Naive thymus-derived CD8-positive, alpha-beta T cell (primary cell): ENCODE measurements around the gene ZNF397. TPM values are rescaled to one million over a fixed set of nuclear protein-coding genes. Genes with fewer than 3 reads are reported as not detected.

Experiments used
- ATAC-seq, 2 donors: fragments of 150-1000 bp; cut with Tn5 transposase in 1 of 2; sonication (Bioruptor Pico), chemical (Tn5 transposase) in 1 of 2; 1 replicate in 1 of 2; 2 replicates in 1 of 2; pipeline ENCODE4 v1.10.0; 2021; ENCODE audit warnings: mild to moderate bottlenecking in 2 of 2, moderate library complexity in 2 of 2
- POLR2A ChIA-PET: fragments of 350-600 bp; sonication (Branson Sonifier 250); formaldehyde crosslinking; loops from one replicate; lab custom pipeline; 2021; ENCODE audit warnings: antibody characterized with exemption; lab: Charles Lee
- DNase-seq, 10 donors: peaks; one replicate each; pipeline versions ENCODE4 v3.0.0 to v3.0.0-alpha.2; 2020 to 2022
- H3K27ac Mint-ChIP-seq, 10 donors: one replicate each; pipeline ENCODE4 v1.8.0; 2020 to 2022; ENCODE audit warnings: mild to moderate bottlenecking in 10 of 10, mixed read lengths in 10 of 10, moderate library complexity in 4 of 10, inconsistent platforms in 1 of 10
- H3K27me3 Mint-ChIP-seq, 5 donors: one replicate each; pipeline ENCODE4 v1.8.0; 2021 to 2022; ENCODE audit warnings: mixed read lengths in 5 of 5
- H3K36me3 Mint-ChIP-seq, 3 donors: one replicate each; pipeline ENCODE4 v1.8.0; 2020 to 2022; ENCODE audit warnings: mixed read lengths in 3 of 3, mild to moderate bottlenecking in 2 of 3, inconsistent platforms in 1 of 3
- H3K4me1 Mint-ChIP-seq, 4 donors: one replicate each; pipeline ENCODE4 v1.8.0; 2021 to 2022; ENCODE audit warnings: mixed read lengths in 4 of 4
- H3K4me3 Mint-ChIP-seq, 10 donors: one replicate each; pipeline ENCODE4 v1.8.0; 2020 to 2022; ENCODE audit warnings: mild to moderate bottlenecking in 10 of 10, mixed read lengths in 10 of 10, moderate library complexity in 6 of 10, inconsistent platforms in 1 of 10
- H3K9me3 Mint-ChIP-seq, 9 donors: one replicate each; pipeline ENCODE4 v1.8.0; 2020 to 2022; ENCODE audit warnings: mixed read lengths in 9 of 9, mild to moderate bottlenecking in 3 of 9, inconsistent platforms in 1 of 9, moderate library complexity in 1 of 9
- polyA plus RNA-seq, 3 donors: library from polyadenylated mRNA; unstranded; fragments of 300-500 nt; fragmentation: Illumina TruSeq; gene quantifications; one replicate each; pipeline ENCODE4 v1.2.3, GENCODE V29; 2021
- total RNA-seq, 8 experiments: library from RNA in 2 of 8; stranded (reverse) in 2 of 8; gene quantifications; one replicate each; pipeline ENCODE4 v1.2.3 and lab custom pipeline; 2021 to 2026

The ZNF397 gene
- total and polyA plus RNA-seq, 5 experiments from 2014 or later, result 3.9 to 50.8 (median 8.2) TPM

GRCh38 chr18:35277633-35278032 is 36.8 kb downstream of the ZNF397 start:
- POLR2A ChIA-PET, result no interaction called here
- H3K4me3 Mint-ChIP-seq, result peak overlapping the region in 2 of 10 donors; percentile 12 to 47
- H3K27me3 Mint-ChIP-seq, result no peaks in the 10 kb centered on the region
- H3K9me3 Mint-ChIP-seq, result peaks cover 0 to 8% (median 2%) of the 10 kb centered on the region in 9 donors
- H3K36me3 Mint-ChIP-seq, result peaks cover 14 to 15% (median 14%) of the 10 kb centered on the region in 3 donors
- peak in 1 of 2 donors; percentile 49 for ATAC-seq
- H3K4me1 Mint-ChIP-seq, result peaks cover 11 to 15% (median 12%) of the 10 kb centered on the region in 4 donors
- no peak for DNase-seq
- H3K27ac Mint-ChIP-seq, result peak overlapping the region in 2 of 10 donors; percentile 50 to 75

DNA sequence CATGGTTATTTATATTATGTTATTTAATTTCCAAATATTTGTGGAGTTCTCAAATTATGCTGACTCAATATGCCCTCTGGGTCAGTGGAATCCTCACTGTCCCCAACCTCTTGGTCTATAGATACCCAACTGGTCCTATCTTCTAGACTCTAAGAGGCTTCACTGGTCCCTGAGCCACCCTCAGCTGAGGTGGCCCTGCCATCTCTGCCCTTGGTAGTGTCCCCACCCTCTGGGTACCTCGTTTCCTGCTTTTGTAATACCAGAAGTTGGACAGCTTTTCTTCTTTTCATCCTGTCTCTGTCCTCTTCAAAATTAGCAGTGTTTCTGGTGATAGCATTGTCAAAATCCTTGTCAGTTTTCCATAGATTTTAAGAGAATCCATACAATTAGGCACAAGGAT is 37.3 kb downstream of the ZNF397 start:
- POLR2A ChIA-PET, result no interaction called here
- Mint-ChIP-seq H3K4me3 (peak overlapping the region in 1 of 10 donors; percentile 5), H3K4me1 (peaks cover 11 to 15% (median 12%) of the 10 kb centered on the region in 4 donors), H3K27me3 (no peaks in the 10 kb centered on the region), H3K27ac (no peak overlapping the region), H3K36me3 (peaks cover 18 to 19% (median 18%) of the 10 kb centered on the region in 3 donors), H3K9me3 (peaks cover 0 to 8% (median under 1%) of the 10 kb centered on the region in 9 donors)
- DNase-seq, result no peak
- ATAC-seq, result no peak

DNA sequence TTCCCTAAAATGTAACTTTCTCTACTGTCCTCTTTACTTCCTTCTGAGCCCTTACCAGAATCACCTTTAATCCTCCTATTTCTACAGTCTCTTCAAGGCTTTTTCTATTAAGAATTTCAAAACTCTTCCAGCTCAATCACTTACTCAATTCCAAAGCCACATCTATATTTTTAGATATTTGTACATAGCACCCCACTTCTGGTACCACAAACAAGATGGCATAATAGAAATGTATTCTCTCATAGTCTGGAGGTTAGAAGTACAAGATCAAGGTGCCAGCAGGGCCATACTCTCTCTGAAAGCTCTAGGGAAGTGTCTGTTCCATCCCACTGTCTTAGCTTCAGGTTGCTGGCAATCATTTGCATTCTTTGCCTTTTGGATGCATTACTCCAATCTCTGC is 38.1 kb downstream of the ZNF397 start:
- Mint-ChIP-seq H3K36me3 (peaks cover 18 to 19% (median 18%) of the 10 kb centered on the region in 3 donors), H3K27me3 (no peaks in the 10 kb centered on the region), H3K4me3 (peak overlapping the region in 2 of 10 donors; percentile 0 to 5), H3K9me3 (peaks cover 0 to 8% (median 0%) of the 10 kb centered on the region in 9 donors), H3K4me1 (peaks cover 11 to 15% (median 12%) of the 10 kb centered on the region in 4 donors), H3K27ac (peak overlapping the region in 3 of 10 donors; percentile 12 to 26 (median 17))
- POLR2A ChIA-PET, result no interaction called here
- no peak for ATAC-seq
- DNase-seq, result no peak

DNA sequence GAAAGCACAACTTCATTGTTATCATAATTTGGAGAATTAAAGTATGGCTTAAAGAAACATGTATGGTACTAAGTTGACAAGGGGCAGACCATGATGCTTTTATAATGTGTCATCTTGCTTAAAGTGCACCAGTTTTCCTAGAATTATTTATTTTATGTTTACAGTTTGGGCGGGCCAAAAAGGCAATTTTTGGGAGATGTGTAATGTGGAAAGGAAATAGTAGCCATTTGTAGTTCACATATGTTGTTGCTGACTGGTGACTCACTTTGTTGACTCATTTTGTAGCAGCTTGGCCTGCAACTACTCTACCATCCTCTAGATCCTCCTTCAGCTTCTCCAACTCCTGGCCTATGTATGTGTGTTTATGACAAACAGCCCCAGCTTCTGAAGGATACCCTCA is 41.5 kb downstream of the ZNF397 start:
- Mint-ChIP-seq H3K4me1 (peaks cover 12 to 25% (median 20%) of the 10 kb centered on the region in 4 donors), H3K27me3 (no peaks in the 10 kb centered on the region), H3K4me3 (no peak overlapping the region), H3K27ac (no peak overlapping the region), H3K9me3 (peaks cover 0 to 17% (median 2%) of the 10 kb centered on the region in 9 donors), H3K36me3 (peaks cover 11 to 29% (median 22%) of the 10 kb centered on the region in 3 donors)
- POLR2A ChIA-PET, result interaction anchor here (1.0 kb wide), 1 partner anchor 14 kb away, joined by 3 read pairs; no protein-coding TSS in a partner anchor
- ATAC-seq (no peak), DNase-seq (no peak)

DNA sequence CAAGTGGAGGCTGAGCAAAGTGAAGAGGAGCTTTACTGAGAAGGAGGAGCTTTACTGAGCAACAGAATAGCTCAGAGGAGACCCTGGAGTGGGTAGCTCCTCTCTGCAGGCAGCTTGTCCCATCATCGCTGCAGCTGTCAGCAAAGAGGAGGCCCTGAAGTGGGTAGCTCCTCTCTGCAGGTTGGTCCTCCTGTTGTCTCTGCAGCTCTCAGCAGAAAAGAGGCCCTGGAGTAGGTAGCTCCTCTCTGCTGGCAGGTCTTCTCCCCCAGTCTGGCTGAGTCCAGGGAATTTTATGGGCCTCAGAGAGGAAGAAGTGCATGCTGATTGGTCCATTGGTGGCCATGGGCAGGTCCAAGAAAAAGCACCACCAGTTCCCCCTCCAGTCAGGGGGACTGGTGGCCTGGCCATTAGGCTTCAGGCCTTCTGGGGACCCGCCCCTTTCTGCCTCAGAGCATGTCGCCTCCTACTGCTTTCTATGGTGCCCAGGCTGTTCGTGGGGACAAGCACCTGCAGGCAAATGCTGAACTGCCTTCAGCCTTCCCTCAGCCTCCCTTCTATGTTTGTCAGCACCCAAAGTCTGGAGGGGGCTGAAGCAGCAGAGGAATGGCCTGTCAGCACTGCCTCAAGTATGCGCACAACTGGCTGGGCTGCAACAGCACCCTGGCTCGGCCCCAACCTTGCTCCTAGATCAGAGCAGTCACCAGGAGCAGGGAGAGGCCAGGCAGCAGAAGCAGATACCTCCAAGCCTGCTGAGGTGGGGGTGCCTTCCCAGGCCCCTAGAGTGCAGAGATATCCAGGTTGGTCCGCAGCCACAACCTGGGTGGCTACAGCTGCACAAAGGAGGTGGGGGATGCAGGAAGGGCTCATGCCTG is 43.3 kb downstream of the ZNF397 start:
- DNase-seq (no peak), ATAC-seq (no peak)
- Mint-ChIP-seq H3K4me1 (peaks cover 3 to 28% (median 22%) of the 10 kb centered on the region in 4 donors), H3K36me3 (peaks cover 11 to 24% (median 20%) of the 10 kb centered on the region in 3 donors), H3K9me3 (peaks cover 0 to 12% (median 2%) of the 10 kb centered on the region in 9 donors), H3K27me3 (no peaks in the 10 kb centered on the region), H3K27ac (no peak overlapping the region), H3K4me3 (no peak overlapping the region)
- POLR2A ChIA-PET, result no interaction called here

GRCh38 chr18:35284841-35285240 is 44.0 kb downstream of the ZNF397 start:
- H3K9me3 Mint-ChIP-seq, result peaks cover 0 to 11% (median 2%) of the 10 kb centered on the region in 9 donors
- POLR2A ChIA-PET, result no interaction called here
- no peak for ATAC-seq
- H3K27me3 Mint-ChIP-seq, result no peaks in the 10 kb centered on the region
- H3K36me3 Mint-ChIP-seq, result peaks cover 11 to 22% (median 19%) of the 10 kb centered on the region in 3 donors
- H3K4me1 Mint-ChIP-seq, result peaks cover 7 to 34% (median 27%) of the 10 kb centered on the region in 4 donors
- H3K27ac Mint-ChIP-seq, result no peak overlapping the region
- DNase-seq, result no peak
- no peak overlapping the region for H3K4me3 Mint-ChIP-seq

- peak overlapping the region; percentile 96 to 100 (median 99) for H3K27ac Mint-ChIP-seq
- H3K36me3 Mint-ChIP-seq, result peaks cover 0 to 23% (median 17%) of the 10 kb centered on the region in 3 donors
- H3K27me3 Mint-ChIP-seq, result peaks cover 0 to 1% (median 0%) of the 10 kb centered on the region in 5 donors
- POLR2A ChIA-PET, result interaction anchor here (0.8 to 3.6 kb wide), 7 partner anchors 8 to 312 kb away, joined by 3 to 59 read pairs (median 3); partner anchors contain the start of genes ZNF24 and ZNF397
- H3K4me1 Mint-ChIP-seq, result peaks cover 26 to 71% (median 68%) of the 10 kb centered on the region in 4 donors
- no peak for DNase-seq
- peaks cover 0 to 13% (median 2%) of the 10 kb centered on the region in 9 donors for H3K9me3 Mint-ChIP-seq
- no peak for ATAC-seq
- H3K4me3 Mint-ChIP-seq, result peak overlapping the region; percentile 91 to 100 (median 99)
Measured at GRCh38 chr18:35289293-35289692, 48.5 kb downstream of the ZNF397 start.

- POLR2A ChIA-PET, result interaction anchor here (0.7 to 3.6 kb wide), 8 partner anchors 10 to 313 kb away, joined by 3 to 59 read pairs (median 5); partner anchors contain the start of genes INO80C, ZNF24 and ZNF397
- peaks cover 28 to 75% (median 71%) of the 10 kb centered on the region in 4 donors for H3K4me1 Mint-ChIP-seq
- H3K27me3 Mint-ChIP-seq, result peaks cover 0 to 1% (median 0%) of the 10 kb centered on the region in 5 donors
- H3K9me3 Mint-ChIP-seq, result peaks cover 0 to 13% (median 2%) of the 10 kb centered on the region in 9 donors
- H3K4me3 Mint-ChIP-seq, result peak overlapping the region; percentile 91 to 100 (median 99)
- peak; percentile 38 to 51 for ATAC-seq
- H3K36me3 Mint-ChIP-seq, result peaks cover 4 to 27% (median 20%) of the 10 kb centered on the region in 3 donors
- H3K27ac Mint-ChIP-seq, result peak overlapping the region; percentile 96 to 100 (median 99)
- peak in 3 of 10 donors; percentile 12 to 73 (median 28) for DNase-seq
Measured at GRCh38 chr18:35289727-35290093, 48.9 kb downstream of the ZNF397 start.

DNA sequence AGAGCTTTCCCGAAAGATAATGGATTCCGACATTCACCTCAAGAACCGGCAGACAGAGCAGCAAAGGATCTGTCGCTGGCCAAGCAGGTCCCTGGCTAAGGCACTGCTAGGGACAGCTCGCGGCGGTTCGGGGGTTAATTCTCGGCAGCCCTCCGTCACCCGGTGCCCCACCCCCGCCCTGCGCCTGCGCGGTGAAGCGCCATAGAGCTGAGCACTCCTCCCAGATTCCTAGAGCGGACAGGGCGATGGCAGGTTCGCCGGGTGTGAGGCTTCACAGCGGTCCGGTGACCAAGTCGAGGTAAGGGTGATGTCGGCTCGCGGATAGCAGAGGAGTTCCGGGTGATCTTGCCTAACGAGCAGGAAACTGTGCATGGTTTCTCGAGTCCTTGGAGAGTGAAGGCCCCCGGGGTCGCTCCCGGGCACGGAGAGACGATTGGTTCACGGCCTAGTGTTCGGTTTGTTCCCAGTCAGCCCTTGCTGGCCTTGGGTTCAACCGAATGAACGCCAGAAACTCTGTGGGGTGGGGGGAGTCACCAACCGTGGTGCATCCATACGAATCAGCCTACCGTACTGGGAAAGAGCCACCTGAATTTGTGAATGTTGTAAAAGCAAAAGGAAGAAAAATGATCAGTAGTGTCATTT is 49.4 kb downstream of the ZNF397 start, which contains the start of gene ZSCAN30:
Gene ZSCAN30 (minus strand): TSS at position 136 of the 642 bp plus-strand sequence. CDS start 25,877 bp downstream, outside the sequence.
- H3K36me3 Mint-ChIP-seq, result peaks cover 9 to 29% (median 25%) of the 10 kb centered on the region in 3 donors
- POLR2A ChIA-PET, result interaction anchor here (0.6 to 3.6 kb wide), 9 partner anchors 10 to 313 kb away, joined by 3 to 59 read pairs (median 4); partner anchors contain the start of genes INO80C, ZNF24 and ZNF397
- H3K4me1 Mint-ChIP-seq, result peaks cover 32 to 80% (median 76%) of the 10 kb centered on the region in 4 donors

DNA sequence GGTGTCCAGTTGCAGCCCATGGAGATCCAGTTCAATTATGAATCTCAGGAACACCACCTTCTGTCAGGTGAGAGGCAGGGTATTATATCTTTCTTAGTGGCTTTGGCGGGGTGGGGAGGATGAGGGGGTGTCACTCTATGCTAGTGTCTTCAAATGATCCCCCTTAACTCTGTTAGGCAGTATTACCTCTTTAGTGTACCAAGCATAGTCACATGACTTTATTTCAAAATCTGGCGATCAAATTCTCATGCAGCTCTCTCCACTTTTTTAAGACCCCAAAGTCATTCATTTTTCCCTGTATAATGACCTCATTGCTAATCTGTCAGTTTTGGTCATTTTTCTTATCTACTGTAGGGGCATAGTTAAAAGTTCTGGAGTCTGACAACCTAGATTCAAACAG is 50.3 kb downstream of the ZNF397 start:
- peak overlapping the region; percentile 91 to 100 (median 99) for H3K4me3 Mint-ChIP-seq
- H3K4me1 Mint-ChIP-seq, result peaks cover 37 to 85% (median 78%) of the 10 kb centered on the region in 4 donors
- no peak for DNase-seq
- H3K27me3 Mint-ChIP-seq, result peaks cover 0 to 1% (median 0%) of the 10 kb centered on the region in 5 donors
- ATAC-seq, result no peak
- H3K36me3 Mint-ChIP-seq, result peaks cover 18 to 31% (median 31%) of the 10 kb centered on the region in 3 donors
- H3K9me3 Mint-ChIP-seq, result peaks cover 0 to 9% (median 2%) of the 10 kb centered on the region in 9 donors
- peak overlapping the region; percentile 72 to 100 (median 98) for H3K27ac Mint-ChIP-seq
- POLR2A ChIA-PET, result interaction anchor here (1.1 kb wide), 1 partner anchor 24 kb away, joined by 5 read pairs; no protein-coding TSS in a partner anchor

More for the DNA sequence above, 49.4 kb downstream of the ZNF397 start, which contains the start of gene ZSCAN30:
- DNase-seq (peak; percentile 92 to 97 (median 94)), ATAC-seq (peak; percentile 94)
- Mint-ChIP-seq H3K27me3 (peaks cover 0 to 1% (median 0%) of the 10 kb centered on the region in 5 donors), H3K27ac (peak within 1 kb of the TSS; percentile 96 to 100 (median 99)), H3K4me3 (peak within 1 kb of the TSS; percentile 91 to 100 (median 99)), H3K9me3 (peaks cover 0 to 13% (median 2%) of the 10 kb centered on the region in 9 donors)

- Mint-ChIP-seq H3K27ac (no peak overlapping the region), H3K9me3 (peaks cover 9 to 46% (median 18%) of the 10 kb centered on the region in 9 donors), H3K36me3 (peaks cover 61 to 75% (median 73%) of the 10 kb centered on the region in 3 donors), H3K4me3 (no peak overlapping the region), H3K4me1 (peaks cover 27 to 54% (median 50%) of the 10 kb centered on the region in 4 donors), H3K27me3 (no peaks in the 10 kb centered on the region)
- POLR2A ChIA-PET, result no interaction called here
- DNase-seq (no peak), ATAC-seq (no peak)
Measured at GRCh38 chr18:35296060-35296459, 55.2 kb downstream of the ZNF397 start.
